ENCODE results near the gene SNAPC2.

The SNAPC2 gene

DNA sequence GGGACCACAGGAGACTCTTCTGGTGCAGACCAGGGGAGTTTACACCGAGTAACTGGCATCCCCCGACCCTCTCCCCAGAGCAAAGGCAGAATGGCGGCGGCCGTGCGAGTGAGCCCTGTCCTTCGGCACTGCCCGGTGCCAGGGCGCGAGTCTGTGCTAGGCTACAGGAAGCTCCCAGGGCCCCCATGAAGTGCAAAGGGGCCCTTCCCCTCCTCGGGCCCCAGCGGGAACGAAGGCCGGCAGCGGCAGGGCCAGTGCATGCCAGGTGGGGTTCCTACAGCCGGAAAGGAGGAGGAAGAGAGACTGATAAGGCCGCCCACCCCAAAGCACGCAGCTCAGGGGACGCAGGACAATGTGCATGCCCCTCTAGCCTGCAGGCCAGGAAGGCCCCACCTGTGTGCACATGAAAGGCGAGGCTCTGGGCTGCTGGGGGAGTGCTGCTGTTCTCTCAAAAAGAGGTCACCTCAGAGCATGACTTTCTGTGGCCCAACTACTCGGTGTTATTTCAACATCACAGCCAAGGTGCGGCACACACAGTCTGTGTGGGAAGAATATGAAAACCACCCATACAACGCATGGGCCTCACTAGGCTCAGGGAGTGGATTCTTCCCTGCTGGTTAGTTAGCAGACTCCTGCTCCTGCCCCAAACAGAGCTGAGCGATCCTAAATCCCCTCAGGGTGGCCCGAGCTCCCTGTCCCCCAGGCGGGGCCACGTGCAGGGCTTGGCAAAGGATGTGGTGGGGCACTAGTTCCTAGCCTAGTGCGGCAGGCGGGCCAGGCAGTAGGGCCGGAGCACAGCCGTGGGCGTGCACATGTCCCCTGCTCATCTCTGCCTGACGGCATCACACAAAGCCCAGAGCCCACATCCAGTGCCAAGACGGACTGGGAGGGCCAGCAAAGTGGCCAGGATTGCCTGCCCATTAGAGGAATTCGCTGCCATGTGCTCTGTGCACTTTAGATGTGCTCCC, 51.7 kb downstream of the SNAPC2 start:
- DNase-seq = no peak
